Retinal pigment epithelial cell (primary cell): ENCODE results near the gene ALDH5A1.

Source experiments
- DNase-seq: peaks from one replicate; pipeline ENCODE4 v3.0.0-alpha.2; 2010; ENCODE audit warnings: low read depth
- H3K4me3 ChIP-seq: 2 replicates; pipeline ENCODE4 v1.5.1; 2011; ENCODE audit warnings: mild to moderate bottlenecking, low read length, control low read depth, moderate library complexity
- TF ChIP-seq, protein P1 (sequence below): conservative IDR thresholded peaks from 2 replicates; pipeline ENCODE4 v1.5.1; 2011; ENCODE audit warnings: low read depth, low read length, control low read depth, inconsistent platforms

ALDH5A1 gene

DNA sequence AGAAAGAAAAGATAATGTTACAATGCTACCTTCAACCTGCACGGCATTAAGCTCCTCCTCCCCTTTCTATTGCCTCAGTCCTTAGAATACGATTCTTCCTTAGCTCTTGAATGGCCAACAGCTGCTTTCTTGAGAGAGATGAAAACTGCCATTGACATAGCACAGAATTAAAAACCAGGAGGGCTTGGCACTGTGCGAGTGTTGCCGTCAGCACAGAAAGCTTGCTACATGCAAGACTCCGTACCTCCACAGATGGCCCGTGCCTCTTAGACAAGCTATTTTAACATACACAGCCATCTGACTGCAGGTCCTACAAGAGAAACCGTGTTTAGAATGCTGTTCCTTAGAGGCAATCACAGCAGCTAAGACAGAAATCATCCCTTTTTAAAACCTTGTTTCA, 51.7 kb downstream of the ALDH5A1 start:
- TF ChIP-seq, protein P1, sequence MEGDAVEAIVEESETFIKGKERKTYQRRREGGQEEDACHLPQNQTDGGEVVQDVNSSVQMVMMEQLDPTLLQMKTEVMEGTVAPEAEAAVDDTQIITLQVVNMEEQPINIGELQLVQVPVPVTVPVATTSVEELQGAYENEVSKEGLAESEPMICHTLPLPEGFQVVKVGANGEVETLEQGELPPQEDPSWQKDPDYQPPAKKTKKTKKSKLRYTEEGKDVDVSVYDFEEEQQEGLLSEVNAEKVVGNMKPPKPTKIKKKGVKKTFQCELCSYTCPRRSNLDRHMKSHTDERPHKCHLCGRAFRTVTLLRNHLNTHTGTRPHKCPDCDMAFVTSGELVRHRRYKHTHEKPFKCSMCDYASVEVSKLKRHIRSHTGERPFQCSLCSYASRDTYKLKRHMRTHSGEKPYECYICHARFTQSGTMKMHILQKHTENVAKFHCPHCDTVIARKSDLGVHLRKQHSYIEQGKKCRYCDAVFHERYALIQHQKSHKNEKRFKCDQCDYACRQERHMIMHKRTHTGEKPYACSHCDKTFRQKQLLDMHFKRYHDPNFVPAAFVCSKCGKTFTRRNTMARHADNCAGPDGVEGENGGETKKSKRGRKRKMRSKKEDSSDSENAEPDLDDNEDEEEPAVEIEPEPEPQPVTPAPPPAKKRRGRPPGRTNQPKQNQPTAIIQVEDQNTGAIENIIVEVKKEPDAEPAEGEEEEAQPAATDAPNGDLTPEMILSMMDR = no peak
- no peak overlapping the region for H3K4me3 ChIP-seq
- DNase-seq = no peak

DNA sequence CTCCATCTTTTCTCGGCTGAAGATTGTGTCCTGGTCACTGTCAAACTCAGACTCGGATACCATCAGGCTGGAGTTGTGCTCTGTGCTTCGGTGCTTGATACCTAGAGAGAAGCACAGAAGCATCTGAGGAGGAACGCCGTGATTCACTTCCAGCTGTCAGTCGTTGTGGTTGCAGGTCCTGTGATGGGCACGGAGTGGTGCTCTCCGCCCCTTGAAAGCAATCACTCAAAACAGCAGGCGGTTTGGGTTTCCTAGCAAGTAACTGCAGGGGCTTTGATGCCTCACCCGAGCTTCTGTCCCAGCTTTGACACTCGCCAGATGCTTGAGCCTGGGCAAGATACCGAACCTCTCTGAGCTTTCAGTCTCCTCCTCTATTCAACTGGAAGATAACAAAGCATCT, 52.5 kb downstream of the ALDH5A1 start:
- H3K4me3 ChIP-seq = no peak overlapping the region
- DNase-seq = no peak
- TF ChIP-seq, protein P1 = no peak

DNA sequence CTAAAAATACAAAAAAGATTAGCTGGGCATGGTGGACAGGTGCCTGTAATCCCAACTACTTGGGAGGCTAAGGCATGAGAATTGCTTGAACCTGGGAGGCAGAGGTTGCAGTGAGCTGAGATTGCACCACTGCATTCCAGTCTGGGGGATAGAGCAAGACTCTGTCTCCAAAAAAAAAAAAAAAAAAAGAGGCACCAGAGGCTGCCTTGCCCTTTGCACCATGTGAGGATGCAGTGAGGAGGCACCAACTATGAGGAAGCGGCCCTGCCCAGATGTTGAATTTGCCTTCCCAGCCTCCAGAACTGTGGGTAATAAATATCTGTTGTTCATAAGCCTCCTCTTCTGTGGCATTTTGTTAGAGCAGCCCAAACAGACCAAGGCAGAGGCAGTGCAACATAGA, 54.4 kb downstream of the ALDH5A1 start:
- no peak for DNase-seq
- TF ChIP-seq, protein P1 = no peak
- H3K4me3 ChIP-seq = no peak overlapping the region

DNA sequence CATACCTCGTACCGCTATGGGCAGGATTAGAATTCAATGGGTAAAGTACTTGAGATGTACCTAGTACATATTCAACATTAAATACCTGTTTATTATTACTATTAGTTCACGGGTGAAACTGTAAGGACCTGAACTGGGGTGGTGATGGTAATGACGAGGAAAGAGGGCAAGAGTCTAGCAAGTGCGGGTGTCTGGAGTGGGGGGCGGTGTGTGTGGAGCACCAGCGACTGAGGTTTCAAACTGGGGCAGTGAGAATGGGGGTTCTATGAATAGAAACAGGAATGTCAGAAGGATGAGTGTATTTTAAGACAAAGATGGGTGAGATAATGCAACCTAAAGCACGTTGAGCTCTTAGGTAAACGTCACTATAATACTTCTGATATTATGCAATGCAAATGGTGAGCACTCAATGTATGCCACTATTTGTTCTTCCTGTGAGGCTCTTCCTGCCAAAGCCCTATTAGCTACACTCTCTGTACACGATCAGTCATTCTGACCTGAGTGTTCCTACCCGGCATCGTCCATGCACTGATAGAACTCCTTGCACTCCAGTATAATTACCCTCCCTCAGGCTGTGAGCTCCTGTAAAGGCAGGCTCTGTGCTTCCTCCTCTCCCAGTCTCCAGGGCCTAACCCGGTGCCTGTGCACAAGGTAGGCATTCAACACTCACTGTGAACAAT, 55.0 kb downstream of the ALDH5A1 start:
- DNase-seq = no peak
- TF ChIP-seq, protein P1 = no peak

DNA sequence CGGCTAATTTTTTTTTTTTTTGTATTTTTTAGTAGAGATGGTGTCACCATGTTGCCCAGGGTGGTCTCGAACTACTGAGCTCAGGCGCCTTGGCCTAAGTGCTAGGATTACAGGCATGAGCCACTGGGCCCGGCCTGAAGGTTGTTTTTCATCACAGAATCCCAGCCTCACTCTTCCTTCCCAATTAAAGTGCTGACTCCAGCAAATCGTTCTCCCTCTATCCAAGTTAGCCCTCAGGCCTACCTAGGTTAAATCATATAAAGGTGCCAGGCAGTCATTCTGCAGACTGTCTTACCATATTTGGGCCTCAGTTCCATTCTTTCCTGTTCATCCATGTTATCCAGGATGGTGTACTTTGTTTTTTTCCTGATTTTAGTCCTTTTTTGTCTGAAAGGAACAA, 56.4 kb downstream of the ALDH5A1 start:
- no peak for DNase-seq
- TF ChIP-seq, protein P1 = no peak
- no peak overlapping the region for H3K4me3 ChIP-seq

More for the DNA sequence above, 55.0 kb downstream of the ALDH5A1 start:
- H3K4me3 ChIP-seq = no peak overlapping the region

DNA sequence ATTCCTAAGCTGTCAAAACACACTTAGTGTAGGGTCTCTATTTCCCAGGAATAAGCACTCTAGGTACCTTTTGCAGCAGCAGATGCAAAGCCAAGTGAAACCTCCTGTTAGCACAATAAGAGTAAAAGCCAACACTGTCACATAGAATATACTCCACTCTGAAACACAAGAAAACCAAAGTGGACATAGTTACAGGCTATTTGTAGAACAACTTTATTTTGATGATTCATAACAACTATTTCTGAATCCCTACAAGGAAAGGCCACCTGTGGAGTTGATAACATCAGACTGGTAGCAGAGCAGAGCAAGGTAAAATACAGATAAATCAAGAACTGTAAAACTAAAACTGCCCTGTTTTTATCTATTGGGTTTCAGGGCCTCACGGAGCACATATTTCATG, 59.7 kb downstream of the ALDH5A1 start:
- DNase-seq = no peak
- TF ChIP-seq, protein P1 = no peak
- H3K4me3 ChIP-seq = no peak overlapping the region

DNA sequence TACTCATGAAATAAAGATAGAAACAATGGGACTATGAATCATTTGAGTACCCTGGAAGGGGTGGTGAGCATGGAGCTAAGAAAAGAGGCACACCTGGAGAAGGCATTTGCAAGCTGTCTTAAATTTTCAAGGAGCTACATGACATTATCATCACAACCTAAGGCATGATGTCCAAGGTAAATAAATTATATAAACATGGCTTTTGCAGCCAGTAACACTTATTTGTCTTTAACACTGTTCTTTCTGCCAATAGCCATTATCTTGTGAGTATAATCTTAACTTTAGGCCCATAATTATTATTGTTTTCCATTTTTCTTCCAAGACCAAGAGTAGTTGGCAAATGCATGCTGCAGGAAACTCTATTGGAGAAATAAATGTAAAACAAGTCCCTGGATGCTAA, 63.7 kb downstream of the ALDH5A1 start:
- TF ChIP-seq, protein P1 = no peak
- no peak overlapping the region for H3K4me3 ChIP-seq
- no peak for DNase-seq
